ENCODE measurements around the gene HRH2.
"Not testable (repeated sequence)": the region's sequence is repeated elsewhere in the genome, so short reads cannot be mapped to it uniquely, and the experiment has no call there.

Gene HRH2, protein sequence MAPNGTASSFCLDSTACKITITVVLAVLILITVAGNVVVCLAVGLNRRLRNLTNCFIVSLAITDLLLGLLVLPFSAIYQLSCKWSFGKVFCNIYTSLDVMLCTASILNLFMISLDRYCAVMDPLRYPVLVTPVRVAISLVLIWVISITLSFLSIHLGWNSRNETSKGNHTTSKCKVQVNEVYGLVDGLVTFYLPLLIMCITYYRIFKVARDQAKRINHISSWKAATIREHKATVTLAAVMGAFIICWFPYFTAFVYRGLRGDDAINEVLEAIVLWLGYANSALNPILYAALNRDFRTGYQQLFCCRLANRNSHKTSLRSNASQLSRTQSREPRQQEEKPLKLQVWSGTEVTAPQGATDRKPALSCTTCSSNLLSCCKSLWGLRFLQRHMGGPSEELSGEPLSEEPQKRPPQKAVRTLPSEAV

DNA sequence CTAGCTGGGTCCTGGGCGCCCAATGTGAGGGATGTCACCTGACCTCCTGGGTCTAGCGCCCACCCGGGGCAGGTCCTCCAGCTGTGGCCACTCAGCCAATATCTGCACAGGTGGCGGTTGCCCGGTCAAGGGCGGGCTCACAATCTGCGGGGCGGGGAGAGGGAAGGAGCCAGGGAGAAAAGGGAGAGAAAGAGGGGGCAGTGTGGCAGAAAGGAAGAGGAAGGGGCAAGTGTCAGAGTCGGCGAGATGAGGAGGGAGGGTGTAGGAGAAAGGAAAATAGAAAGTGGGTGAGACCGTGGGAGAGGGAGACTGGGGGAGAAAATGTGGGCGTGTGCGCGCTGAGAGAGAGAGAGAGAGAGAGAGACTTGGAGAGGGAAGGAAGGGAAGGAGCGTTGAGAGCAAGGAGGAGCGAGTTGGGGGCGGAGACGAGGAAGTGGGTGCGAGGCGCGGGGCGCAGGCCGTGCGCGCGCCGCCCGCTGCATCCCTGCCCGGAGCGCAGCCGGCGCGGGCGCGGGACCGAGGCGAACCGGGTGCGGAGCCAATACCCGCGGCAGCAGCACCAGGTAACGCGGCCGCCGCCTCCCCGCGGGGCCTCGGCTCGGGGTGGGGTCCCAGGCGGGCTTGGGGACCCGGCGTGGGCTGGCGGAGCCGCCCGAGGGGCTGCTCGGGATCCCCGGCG is at the start of gene HRH2:
TSS of gene HRH2 (plus strand) at position 479 of the 679 bp plus-strand sequence. CDS start 25,163 bp downstream, outside the sequence.
- Histone ChIP-seq H3K4me1 (ENCODE audit: control insufficient read depth, insufficient read depth, low read length) (no peaks in the 10 kb centered on the region), H3K9me3 (ENCODE audit: control insufficient read depth, insufficient read depth, low read length) (no peaks in the 10 kb centered on the region), H3K36me3 (ENCODE audit: control insufficient read depth, insufficient read depth, low read length) (no peaks in the 10 kb centered on the region), H3K27ac (ENCODE audit: low read length) (no peak within 1 kb of the TSS), H3K4me3 (ENCODE audit: low read length) (peak within 1 kb of the TSS; percentile 74), H3K27me3 (ENCODE audit: control insufficient read depth, insufficient read depth, low read length) (no peaks in the 10 kb centered on the region)
- no peak for DNase-seq (ENCODE audit: low read depth, low spot score)
- 100% methylated on average over 6 of the region's 58 CpGs for WGBS (ENCODE audit: insufficient coverage, insufficient read length)

DNA sequence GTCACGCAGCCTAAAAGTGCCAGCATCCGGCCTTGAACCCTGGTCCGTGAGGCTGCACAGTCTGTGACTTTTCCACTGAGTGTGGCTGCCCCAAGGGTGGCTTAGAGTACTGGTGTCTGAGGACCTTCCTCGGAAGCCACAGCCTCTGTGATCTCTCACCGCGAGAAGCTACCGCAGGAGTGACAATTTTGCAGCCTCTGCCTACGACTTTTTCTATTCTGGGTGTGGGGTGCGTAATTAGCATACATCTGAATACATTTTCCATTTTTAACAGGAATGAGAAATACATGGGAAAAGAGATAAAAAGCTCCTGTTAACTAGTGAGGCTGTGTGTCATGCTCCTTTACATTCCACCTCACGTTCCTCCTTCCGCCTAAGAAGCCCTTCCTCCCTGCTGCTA is 48.3 kb upstream of the HRH2 start:
- no peaks in the 10 kb centered on the region for H3K36me3 ChIP-seq (ENCODE audit: control insufficient read depth, insufficient read depth, low read length)
- H3K4me3 ChIP-seq (ENCODE audit: low read length), result no peak overlapping the region
- H3K27me3 ChIP-seq (ENCODE audit: control insufficient read depth, insufficient read depth, low read length), result no peaks in the 10 kb centered on the region
- WGBS (ENCODE audit: insufficient coverage, insufficient read length), result no CpG with 5 or more reads among the region's 11 CpGs
- H3K27ac ChIP-seq (ENCODE audit: low read length), result no peak overlapping the region
- no peak for DNase-seq (ENCODE audit: low read depth, low spot score)
- peaks cover 2% of the 10 kb centered on the region; the same call in 1 of the 2 replicates for H3K9me3 ChIP-seq (ENCODE audit: control insufficient read depth, insufficient read depth, low read length)
- H3K4me1 ChIP-seq (ENCODE audit: control insufficient read depth, insufficient read depth, low read length), result no peaks in the 10 kb centered on the region

DNA sequence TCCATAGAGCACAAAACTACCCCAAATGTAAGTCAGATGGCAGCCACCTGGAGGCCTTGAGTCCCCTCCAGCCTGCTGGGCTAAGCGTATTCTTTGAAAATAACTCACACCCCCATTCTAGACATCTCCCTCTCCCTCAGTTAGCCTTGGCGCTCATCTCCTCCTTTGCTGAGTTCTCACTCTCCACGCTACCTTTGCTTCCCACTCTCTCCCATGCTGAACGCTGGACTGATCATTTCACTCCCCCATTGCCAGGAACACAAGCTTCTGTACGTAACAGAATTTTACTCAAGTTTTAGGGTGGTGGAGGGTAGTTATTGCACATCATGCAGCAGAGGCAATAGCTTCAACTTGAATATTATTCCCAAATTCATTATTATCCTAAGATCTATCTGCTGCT is 47.5 kb upstream of the HRH2 start:
- Histone ChIP-seq H3K4me1 (ENCODE audit: control insufficient read depth, insufficient read depth, low read length) (no peaks in the 10 kb centered on the region), H3K36me3 (ENCODE audit: control insufficient read depth, insufficient read depth, low read length) (no peaks in the 10 kb centered on the region), H3K4me3 (ENCODE audit: low read length) (no peak overlapping the region), H3K27ac (ENCODE audit: low read length) (no peak overlapping the region), H3K9me3 (ENCODE audit: control insufficient read depth, insufficient read depth, low read length) (peaks cover 2% of the 10 kb centered on the region; the same call in 1 of the 2 replicates), H3K27me3 (ENCODE audit: control insufficient read depth, insufficient read depth, low read length) (no peaks in the 10 kb centered on the region)
- no CpG with 5 or more reads among the region's 5 CpGs for WGBS (ENCODE audit: insufficient coverage, insufficient read length)
- DNase-seq (ENCODE audit: low read depth, low spot score), result no peak

DNA sequence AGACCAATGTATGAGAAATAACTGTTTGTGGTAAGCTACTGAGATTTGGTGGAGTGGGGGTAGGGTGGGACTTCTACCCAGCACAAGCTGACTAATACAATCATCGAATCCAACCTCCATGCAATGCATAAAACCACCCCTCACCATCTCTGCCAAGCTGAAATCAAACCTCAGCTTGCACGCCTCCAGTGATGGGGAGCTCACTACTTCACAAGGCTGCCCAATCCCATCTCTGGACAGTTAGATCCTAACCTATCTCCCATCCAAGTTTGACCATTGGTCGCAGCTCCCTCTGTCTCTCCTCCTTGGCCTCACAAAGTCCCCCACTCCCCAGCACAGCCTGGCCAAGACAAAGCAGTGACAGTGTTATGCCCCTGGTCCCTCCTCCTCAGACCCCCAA is 47.0 kb upstream of the HRH2 start:
- no peak for DNase-seq (ENCODE audit: low read depth, low spot score)
- H3K4me3 ChIP-seq (ENCODE audit: low read length), result no peak overlapping the region
- WGBS (ENCODE audit: insufficient coverage, insufficient read length), result no CpG with 5 or more reads among the region's 3 CpGs
- H3K9me3 ChIP-seq (ENCODE audit: control insufficient read depth, insufficient read depth, low read length), result no peaks in the 10 kb centered on the region; the same call in 1 of the 2 replicates
- no peak overlapping the region for H3K27ac ChIP-seq (ENCODE audit: low read length)
- H3K27me3 ChIP-seq (ENCODE audit: control insufficient read depth, insufficient read depth, low read length), result no peaks in the 10 kb centered on the region
- no peaks in the 10 kb centered on the region for H3K4me1 ChIP-seq (ENCODE audit: control insufficient read depth, insufficient read depth, low read length)
- H3K36me3 ChIP-seq (ENCODE audit: control insufficient read depth, insufficient read depth, low read length), result no peaks in the 10 kb centered on the region

DNA sequence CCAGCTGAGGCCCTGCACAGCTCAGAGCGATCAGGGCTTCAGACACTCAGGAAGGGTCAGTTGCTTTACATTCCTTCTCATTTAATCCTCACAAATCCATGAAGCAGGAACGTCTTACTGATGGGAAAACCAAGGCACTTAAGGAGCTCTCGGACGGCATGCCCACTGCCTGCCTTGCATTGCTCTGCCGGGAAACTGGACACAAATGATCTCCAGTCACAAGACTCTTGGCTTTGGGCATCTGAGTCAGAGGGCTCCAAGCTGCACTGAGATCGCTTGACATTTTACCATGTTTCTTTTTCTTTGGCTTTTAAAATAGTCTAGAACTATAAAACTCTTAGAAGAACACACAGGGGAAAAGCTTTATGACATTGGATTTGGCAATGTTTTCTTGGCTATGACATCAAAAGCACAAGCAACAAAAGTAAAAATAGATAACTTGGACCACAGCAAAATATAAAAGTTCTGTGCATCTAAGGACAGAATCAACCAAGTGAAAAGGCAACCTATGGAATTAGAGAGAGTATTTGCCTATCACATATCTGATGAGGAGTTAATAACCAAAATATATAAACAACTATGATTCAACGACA is 43.6 kb upstream of the HRH2 start:
- no peaks in the 10 kb centered on the region for H3K36me3 ChIP-seq (ENCODE audit: control insufficient read depth, insufficient read depth, low read length)
- no peak overlapping the region for H3K4me3 ChIP-seq (ENCODE audit: low read length)
- H3K27me3 ChIP-seq (ENCODE audit: control insufficient read depth, insufficient read depth, low read length), result no peaks in the 10 kb centered on the region
- H3K9me3 ChIP-seq (ENCODE audit: control insufficient read depth, insufficient read depth, low read length), result no peaks in the 10 kb centered on the region
- H3K27ac ChIP-seq (ENCODE audit: low read length), result no peak overlapping the region
- no peaks in the 10 kb centered on the region for H3K4me1 ChIP-seq (ENCODE audit: control insufficient read depth, insufficient read depth, low read length)
- no CpG with 5 or more reads among the region's 7 CpGs for WGBS (ENCODE audit: insufficient coverage, insufficient read length)
- DNase-seq (ENCODE audit: low read depth, low spot score), result no peak

DNA sequence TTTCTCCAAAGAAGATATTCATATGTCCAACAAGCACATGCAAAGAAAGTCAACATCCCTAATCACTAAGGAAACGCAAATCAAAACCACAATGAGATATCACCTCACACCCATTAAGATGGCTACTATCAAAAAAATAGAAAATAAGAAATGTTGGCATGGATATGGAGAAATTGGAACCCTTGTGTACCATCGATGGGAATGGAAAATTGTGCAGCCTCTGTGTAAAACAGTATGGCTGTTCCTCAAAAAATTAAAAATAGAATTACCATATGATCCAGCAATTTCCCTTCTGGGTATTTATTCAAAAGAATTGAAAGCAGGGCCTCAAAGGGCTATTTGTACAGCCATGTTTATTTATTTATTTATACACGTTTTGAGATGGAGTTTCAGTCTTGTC is 43.0 kb upstream of the HRH2 start:
- H3K27me3 ChIP-seq (ENCODE audit: control insufficient read depth, insufficient read depth, low read length), result no peaks in the 10 kb centered on the region
- no CpG with 5 or more reads among the region's 3 CpGs for WGBS (ENCODE audit: insufficient coverage, insufficient read length)
- H3K27ac ChIP-seq (ENCODE audit: low read length), result no peak overlapping the region
- H3K9me3 ChIP-seq (ENCODE audit: control insufficient read depth, insufficient read depth, low read length), result no peaks in the 10 kb centered on the region
- H3K4me3 ChIP-seq (ENCODE audit: low read length), result no peak overlapping the region
- no peaks in the 10 kb centered on the region for H3K36me3 ChIP-seq (ENCODE audit: control insufficient read depth, insufficient read depth, low read length)
- no peaks in the 10 kb centered on the region for H3K4me1 ChIP-seq (ENCODE audit: control insufficient read depth, insufficient read depth, low read length)
- no peak for DNase-seq (ENCODE audit: low read depth, low spot score)

DNA sequence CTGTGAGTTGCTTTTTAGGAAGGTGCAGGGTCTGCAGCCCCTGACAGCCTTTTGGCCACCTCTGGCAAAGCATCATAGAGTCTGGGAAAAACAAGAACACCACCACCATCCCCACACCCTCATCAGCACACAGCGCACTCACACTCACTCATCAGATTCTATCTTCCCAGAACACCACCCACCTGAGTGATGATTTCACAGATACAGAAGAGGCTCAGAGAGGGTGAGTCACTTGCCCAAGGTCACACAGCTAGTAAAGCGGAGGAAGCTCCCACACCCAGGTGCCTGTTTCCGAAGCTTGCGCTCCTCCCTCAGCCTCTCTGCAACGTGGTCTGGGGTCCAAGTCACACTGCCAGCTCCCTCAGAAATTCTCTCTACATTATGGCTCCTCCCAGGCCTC is 41.8 kb upstream of the HRH2 start:
- Histone ChIP-seq H3K4me3 (ENCODE audit: low read length) (no peak overlapping the region), H3K9me3 (ENCODE audit: control insufficient read depth, insufficient read depth, low read length) (no peaks in the 10 kb centered on the region), H3K27me3 (ENCODE audit: control insufficient read depth, insufficient read depth, low read length) (no peaks in the 10 kb centered on the region), H3K4me1 (ENCODE audit: control insufficient read depth, insufficient read depth, low read length) (no peaks in the 10 kb centered on the region), H3K36me3 (ENCODE audit: control insufficient read depth, insufficient read depth, low read length) (no peaks in the 10 kb centered on the region), H3K27ac (ENCODE audit: low read length) (no peak overlapping the region)
- no peak for DNase-seq (ENCODE audit: low read depth, low spot score)
- WGBS (ENCODE audit: insufficient coverage, insufficient read length), result no CpG with 5 or more reads among the region's 5 CpGs

DNA sequence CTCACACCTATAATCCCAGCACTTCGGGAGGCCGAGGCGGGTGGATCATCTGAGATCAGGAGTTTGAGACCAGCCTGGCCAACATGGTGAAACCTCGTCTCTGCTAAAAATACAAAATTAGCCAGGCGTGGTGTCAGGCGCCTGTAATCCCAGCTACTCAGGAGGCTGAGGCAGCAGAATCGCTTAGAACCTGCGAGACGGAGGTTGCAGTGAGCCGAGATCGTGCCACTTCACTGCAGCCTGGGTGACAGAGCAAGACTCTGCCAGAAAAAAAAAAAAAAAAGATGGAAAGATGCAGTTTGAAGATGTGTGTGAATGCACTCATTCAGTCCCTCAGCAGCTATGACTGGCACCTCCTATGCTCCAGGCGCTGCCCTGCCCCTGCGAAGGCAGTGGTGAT is 41.3 kb upstream of the HRH2 start:
- not testable (repeated sequence) for H3K27me3 ChIP-seq (ENCODE audit: control insufficient read depth, insufficient read depth, low read length); H3K4me1 ChIP-seq (ENCODE audit: control insufficient read depth, insufficient read depth, low read length); H3K36me3 ChIP-seq (ENCODE audit: control insufficient read depth, insufficient read depth, low read length); H3K9me3 ChIP-seq (ENCODE audit: control insufficient read depth, insufficient read depth, low read length); DNase-seq (ENCODE audit: low read depth, low spot score); H3K27ac ChIP-seq (ENCODE audit: low read length); H3K4me3 ChIP-seq (ENCODE audit: low read length)
- no CpG with 5 or more reads among the region's 13 CpGs for WGBS (ENCODE audit: insufficient coverage, insufficient read length)

DNA sequence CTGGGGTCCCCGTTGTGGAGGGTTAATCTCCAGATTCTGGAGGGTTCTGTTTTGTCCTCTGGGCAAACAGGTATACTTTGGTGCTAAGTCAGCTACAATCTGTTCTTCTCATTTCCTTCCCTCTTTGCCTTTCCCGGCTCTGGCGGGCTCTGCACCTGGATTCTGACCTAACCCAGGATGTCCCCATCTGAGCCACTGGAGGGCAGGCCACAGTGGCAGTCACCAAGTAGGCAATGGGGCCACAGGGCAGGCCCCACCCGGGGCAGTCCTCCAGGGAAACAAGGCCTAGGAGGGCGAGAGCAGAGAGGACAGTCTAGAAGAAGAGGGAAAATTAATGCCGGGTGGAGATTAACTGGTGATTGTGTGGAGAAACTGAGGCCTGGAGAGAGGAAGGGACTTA is 40.4 kb upstream of the HRH2 start:
- no peaks in the 10 kb centered on the region for H3K27me3 ChIP-seq (ENCODE audit: control insufficient read depth, insufficient read depth, low read length)
- WGBS (ENCODE audit: insufficient coverage, insufficient read length), result no CpG with 5 or more reads among the region's 6 CpGs
- no peaks in the 10 kb centered on the region for H3K4me1 ChIP-seq (ENCODE audit: control insufficient read depth, insufficient read depth, low read length)
- no peak overlapping the region for H3K27ac ChIP-seq (ENCODE audit: low read length)
- H3K9me3 ChIP-seq (ENCODE audit: control insufficient read depth, insufficient read depth, low read length), result no peaks in the 10 kb centered on the region
- no peak for DNase-seq (ENCODE audit: low read depth, low spot score)
- H3K4me3 ChIP-seq (ENCODE audit: low read length), result no peak overlapping the region
- H3K36me3 ChIP-seq (ENCODE audit: control insufficient read depth, insufficient read depth, low read length), result no peaks in the 10 kb centered on the region

DNA sequence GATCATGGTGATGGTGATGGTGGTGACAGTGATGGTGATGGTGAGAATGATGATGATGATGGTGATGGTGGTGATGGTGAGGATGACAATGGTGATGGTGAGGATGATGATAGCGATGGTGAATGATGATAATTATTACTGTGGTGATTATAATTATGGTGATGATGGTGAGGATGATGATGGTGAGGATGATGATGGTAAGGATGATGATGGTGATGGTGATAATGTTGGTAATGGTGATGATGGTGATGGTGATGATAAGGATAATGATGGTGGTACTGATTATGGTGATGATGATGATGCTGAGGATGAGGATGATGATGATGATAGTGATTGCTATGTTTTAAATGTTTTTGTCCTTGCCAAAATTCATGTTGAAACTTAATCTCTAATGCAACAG is 37.3 kb upstream of the HRH2 start:
- no peak for DNase-seq (ENCODE audit: low read depth, low spot score)
- Histone ChIP-seq H3K27ac (ENCODE audit: low read length) (no peak overlapping the region), H3K4me1 (ENCODE audit: control insufficient read depth, insufficient read depth, low read length) (no peaks in the 10 kb centered on the region), H3K27me3 (ENCODE audit: control insufficient read depth, insufficient read depth, low read length) (no peaks in the 10 kb centered on the region), H3K36me3 (ENCODE audit: control insufficient read depth, insufficient read depth, low read length) (no peaks in the 10 kb centered on the region), H3K9me3 (ENCODE audit: control insufficient read depth, insufficient read depth, low read length) (no peaks in the 10 kb centered on the region), H3K4me3 (ENCODE audit: low read length) (no peak overlapping the region)
- 100% methylated on average over 1 of the region's 1 CpG for WGBS (ENCODE audit: insufficient coverage, insufficient read length)

Measured in iPS DF 6.9 (cell line).